ENCODE measurements around the gene EHMT1.

EHMT1 gene

DNA sequence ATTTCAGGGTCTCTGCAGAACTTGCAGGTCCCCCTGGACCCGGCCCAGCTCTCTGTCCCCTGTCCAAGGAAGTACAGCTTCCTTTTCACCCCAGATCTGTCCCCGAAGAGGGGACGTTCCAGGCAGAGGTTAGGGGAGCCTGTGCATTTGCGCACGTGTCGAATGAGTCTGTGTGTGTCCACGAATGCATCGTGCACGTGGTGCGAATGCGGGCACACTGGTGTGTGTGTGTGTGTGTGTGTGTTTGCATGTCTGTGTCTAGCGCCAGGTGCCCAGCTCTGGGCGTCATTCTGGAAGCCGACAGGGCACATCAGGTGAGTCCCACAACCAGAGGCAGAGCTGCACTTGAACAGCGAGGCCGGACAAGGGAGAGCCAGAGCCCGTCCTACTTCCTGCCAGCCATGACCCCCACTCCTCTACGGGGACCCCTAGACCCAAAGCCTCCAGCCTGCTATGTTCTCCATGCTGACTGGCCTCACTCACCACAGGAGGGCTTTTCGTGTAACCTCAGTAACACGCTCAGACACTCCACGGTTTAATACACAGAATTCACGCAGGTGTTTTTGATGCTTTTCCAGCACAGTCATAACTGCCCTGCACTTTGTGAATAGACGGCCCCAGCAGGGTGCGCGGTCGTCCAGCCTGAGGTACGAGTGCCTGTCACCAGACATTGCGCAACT, 217.5 kb downstream of the EHMT1 start:
- H3K27ac ChIP-seq: no peak overlapping the region
- no peak overlapping the region for H3K9ac ChIP-seq
- TF ChIP-seq, protein P1, sequence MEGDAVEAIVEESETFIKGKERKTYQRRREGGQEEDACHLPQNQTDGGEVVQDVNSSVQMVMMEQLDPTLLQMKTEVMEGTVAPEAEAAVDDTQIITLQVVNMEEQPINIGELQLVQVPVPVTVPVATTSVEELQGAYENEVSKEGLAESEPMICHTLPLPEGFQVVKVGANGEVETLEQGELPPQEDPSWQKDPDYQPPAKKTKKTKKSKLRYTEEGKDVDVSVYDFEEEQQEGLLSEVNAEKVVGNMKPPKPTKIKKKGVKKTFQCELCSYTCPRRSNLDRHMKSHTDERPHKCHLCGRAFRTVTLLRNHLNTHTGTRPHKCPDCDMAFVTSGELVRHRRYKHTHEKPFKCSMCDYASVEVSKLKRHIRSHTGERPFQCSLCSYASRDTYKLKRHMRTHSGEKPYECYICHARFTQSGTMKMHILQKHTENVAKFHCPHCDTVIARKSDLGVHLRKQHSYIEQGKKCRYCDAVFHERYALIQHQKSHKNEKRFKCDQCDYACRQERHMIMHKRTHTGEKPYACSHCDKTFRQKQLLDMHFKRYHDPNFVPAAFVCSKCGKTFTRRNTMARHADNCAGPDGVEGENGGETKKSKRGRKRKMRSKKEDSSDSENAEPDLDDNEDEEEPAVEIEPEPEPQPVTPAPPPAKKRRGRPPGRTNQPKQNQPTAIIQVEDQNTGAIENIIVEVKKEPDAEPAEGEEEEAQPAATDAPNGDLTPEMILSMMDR (IDR thresholded peaks at IDR 0.05): no peak
- no peak overlapping the region for H3K4me3 ChIP-seq (ENCODE audit: low read depth, low read length)
- no peaks in the 10 kb centered on the region for H3K36me3 ChIP-seq (ENCODE audit: control insufficient read depth, insufficient read depth, low read length)
- no peaks in the 10 kb centered on the region for H3K9me3 ChIP-seq (ENCODE audit: control insufficient read depth, low read length)
- H3K27me3 ChIP-seq (ENCODE audit: control insufficient read depth, insufficient read depth, low read length): no peaks in the 10 kb centered on the region
- no peaks in the 10 kb centered on the region for H3K4me1 ChIP-seq
- no peaks in the 10 kb centered on the region for H3K79me2 ChIP-seq
- H2AFZ ChIP-seq: no peak overlapping the region
- no peak overlapping the region for H3K4me2 ChIP-seq (ENCODE audit: low read length)

DNA sequence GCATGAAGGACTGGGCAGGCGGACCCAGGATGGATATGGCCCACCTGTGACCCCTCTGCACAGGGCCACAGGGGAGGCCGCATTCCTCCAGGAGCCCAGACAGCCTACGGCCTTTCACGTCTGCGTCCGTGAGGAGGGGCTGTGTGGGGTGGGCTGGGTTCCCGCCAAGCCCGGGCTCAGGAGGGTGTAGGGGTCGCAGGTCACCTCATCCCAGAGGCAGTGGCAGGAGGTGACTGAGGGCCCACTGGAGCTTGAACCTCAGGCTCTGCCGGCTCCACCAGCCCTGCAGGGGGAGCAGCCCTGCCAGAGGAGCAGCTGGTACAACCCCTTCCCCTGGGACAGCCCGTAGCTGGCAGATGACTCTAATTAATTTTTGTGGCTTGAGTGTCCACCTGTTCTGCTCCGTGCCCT, 218.0 kb downstream of the EHMT1 start:
- H3K36me3 ChIP-seq (ENCODE audit: control insufficient read depth, insufficient read depth, low read length): no peaks in the 10 kb centered on the region
- no peak overlapping the region for H2AFZ ChIP-seq
- no peaks in the 10 kb centered on the region for H3K79me2 ChIP-seq
- TF ChIP-seq, protein P1 (IDR thresholded peaks at IDR 0.05): no peak
- no peaks in the 10 kb centered on the region for H3K4me1 ChIP-seq
- no peaks in the 10 kb centered on the region for H3K9me3 ChIP-seq (ENCODE audit: control insufficient read depth, low read length)
- no peak overlapping the region for H3K4me2 ChIP-seq (ENCODE audit: low read length)
- no peak overlapping the region for H3K4me3 ChIP-seq (ENCODE audit: low read depth, low read length)
- no peak overlapping the region for H3K27ac ChIP-seq
- H3K27me3 ChIP-seq (ENCODE audit: control insufficient read depth, insufficient read depth, low read length): no peaks in the 10 kb centered on the region
- no peak overlapping the region for H3K9ac ChIP-seq

DNA sequence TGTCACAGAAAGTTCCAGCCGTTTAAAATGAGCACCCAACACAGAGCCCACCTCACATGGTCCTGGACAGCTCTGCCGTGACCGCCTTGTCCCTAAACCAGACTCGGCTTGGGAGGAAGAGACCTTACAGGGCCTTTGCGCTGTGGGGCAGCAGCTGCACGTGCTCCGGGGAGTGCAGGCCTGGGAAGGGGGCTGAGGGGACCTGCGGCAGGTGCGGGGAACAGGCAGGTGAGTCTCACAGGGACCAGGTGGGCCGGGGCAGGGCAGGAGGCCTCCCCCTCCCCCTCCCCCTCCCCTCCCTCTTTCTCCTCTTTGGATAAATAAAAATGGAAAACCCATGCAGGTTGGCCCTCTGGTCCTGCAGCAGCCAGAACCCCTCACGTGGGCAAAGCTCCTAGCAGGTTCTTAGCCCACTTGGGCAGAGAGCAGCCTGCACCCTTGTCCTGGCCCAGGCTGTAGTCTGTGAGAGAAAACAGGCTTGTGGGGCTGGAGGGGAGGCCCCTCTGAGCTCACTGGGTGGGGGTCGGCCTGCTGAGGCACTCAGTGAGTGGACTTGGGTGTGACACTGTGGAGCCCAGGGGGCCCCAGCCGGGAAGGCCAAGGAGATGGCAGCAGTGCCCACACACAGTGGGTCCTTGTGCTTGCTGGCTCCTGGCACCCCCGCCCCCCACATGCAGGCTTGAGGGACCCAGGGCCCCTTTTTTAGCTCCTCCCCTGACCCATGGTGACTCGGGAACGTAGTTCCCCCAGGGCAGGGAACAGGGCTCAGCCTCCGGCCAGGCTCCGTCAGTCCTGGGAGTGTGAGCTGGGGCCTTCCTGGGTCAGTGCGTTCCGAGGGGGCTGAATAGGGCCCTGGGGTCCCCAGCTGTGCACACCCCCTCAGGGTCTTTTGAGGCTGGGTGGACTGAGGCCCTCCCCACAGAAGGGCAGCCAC, 218.8 kb downstream of the EHMT1 start:
- H3K4me2 ChIP-seq (ENCODE audit: low read length): no peak overlapping the region
- TF ChIP-seq, protein P1 (IDR thresholded peaks at IDR 0.05): no peak
- H3K4me1 ChIP-seq: no peaks in the 10 kb centered on the region
- H3K9me3 ChIP-seq (ENCODE audit: control insufficient read depth, low read length): no peaks in the 10 kb centered on the region
- no peaks in the 10 kb centered on the region for H3K79me2 ChIP-seq
- no peak overlapping the region for H3K4me3 ChIP-seq (ENCODE audit: low read depth, low read length)
- H3K27ac ChIP-seq: no peak overlapping the region
- no peak overlapping the region for H2AFZ ChIP-seq
- no peaks in the 10 kb centered on the region for H3K36me3 ChIP-seq (ENCODE audit: control insufficient read depth, insufficient read depth, low read length)
- no peak overlapping the region for H3K9ac ChIP-seq
- no peaks in the 10 kb centered on the region for H3K27me3 ChIP-seq (ENCODE audit: control insufficient read depth, insufficient read depth, low read length)

DNA sequence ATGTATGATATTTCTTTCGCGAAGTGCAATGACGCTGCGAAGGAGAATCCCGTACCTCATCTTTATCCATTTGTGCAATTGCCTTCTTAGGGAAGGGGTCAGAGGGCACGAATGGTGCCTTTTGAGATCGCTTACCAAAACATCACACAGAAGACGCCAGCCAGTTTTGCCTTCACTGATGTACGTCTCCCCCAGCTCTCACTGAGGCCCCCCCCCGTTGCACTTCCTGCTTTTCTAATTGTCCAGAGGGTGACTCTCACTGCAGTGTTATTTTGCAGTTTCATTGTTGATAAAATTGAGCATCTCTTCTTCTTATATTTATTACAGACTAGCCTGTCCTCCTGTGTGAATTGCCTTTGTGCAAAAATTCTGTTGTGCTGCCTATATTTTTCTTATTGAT, 219.8 kb downstream of the EHMT1 start:
- Histone ChIP-seq H3K27ac (no peak overlapping the region), H3K9me3 (ENCODE audit: control insufficient read depth, low read length) (no peaks in the 10 kb centered on the region)
- TF ChIP-seq, protein P1 (IDR thresholded peaks at IDR 0.05): no peak

More for the DNA sequence above, 219.8 kb downstream of the EHMT1 start:
- H3K4me3 ChIP-seq (ENCODE audit: low read depth, low read length): no peak overlapping the region
- no peak overlapping the region for H3K9ac ChIP-seq
- H3K4me1 ChIP-seq: no peaks in the 10 kb centered on the region
- H3K36me3 ChIP-seq (ENCODE audit: control insufficient read depth, insufficient read depth, low read length): no peaks in the 10 kb centered on the region
- H3K4me2 ChIP-seq (ENCODE audit: low read length): no peak overlapping the region
- no peaks in the 10 kb centered on the region for H3K27me3 ChIP-seq (ENCODE audit: control insufficient read depth, insufficient read depth, low read length)
- H3K79me2 ChIP-seq: no peaks in the 10 kb centered on the region
- H2AFZ ChIP-seq: no peak overlapping the region
